SK-N-SH (cell line): ENCODE results near the gene AZU1. TPM values are rescaled to one million over a fixed set of nuclear protein-coding genes. Genes with fewer than 3 reads are reported as not detected.

Source experiments
- CTCF ChIA-PET: fragments of 300-600, 350-600 bp; formaldehyde crosslinking; extraction: SDS; loops from one replicate; lab custom pipeline; 2021; lab: Yijun Ruan, JAX
- POLR2A ChIA-PET: fragments of 350-600 bp; sonication (Branson Sonifier 250); formaldehyde crosslinking; extraction: SDS; loops from one replicate; lab custom pipeline; 2020; ENCODE audit warnings: antibody characterized with exemption, inconsistent platforms; lab: Yijun Ruan, JAX
- DNase-seq: peaks from one replicate; pipeline ENCODE4 v3.0.0; 2012
- H2AFZ ChIP-seq: fragments of 200-600 bp; sonication (generic); 2 replicates; pipeline ENCODE4 v1.8.1; 2016; ENCODE audit warnings: antibody characterized with exemption, mild to moderate bottlenecking, low read depth
- H3F3A ChIP-seq: fragments of 200-600 bp; sonication (generic); replicated peaks from 2 replicates; pipeline ENCODE3; 2016; ENCODE audit warnings: antibody characterized with exemption, mild to moderate bottlenecking; ENCODE audit not compliant: insufficient read depth
- H3K27ac ChIP-seq, 2 experiments: fragments of 200-500 bp in 1 of 2; fragments of 200-600 bp in 1 of 2; sonication (Bioruptor generic) in 1 of 2; sonication (generic), shearing (Covaris generic) in 1 of 2; 2 replicates each; pipeline versions ENCODE4 v1.5.1 to v1.6.1; 2014 to 2016; ENCODE audit warnings: low read depth in 2 of 2, inconsistent platforms in 1 of 2, low read length in 1 of 2, mild to moderate bottlenecking in 1 of 2, mixed read lengths in 1 of 2
- H3K27me3 ChIP-seq: fragments of 200-600 bp; sonication (generic), shearing (Covaris generic); 2 replicates; pipeline ENCODE4 v1.6.1; 2016; ENCODE audit warnings: mixed run types; ENCODE audit not compliant: insufficient read depth
- H3K36me3 ChIP-seq, 2 experiments: fragments of 200-500 bp in 1 of 2; fragments of 200-600 bp in 1 of 2; sonication (Bioruptor generic) in 1 of 2; sonication (generic) in 1 of 2; replicated peaks in 1 of 2; 2 replicates each; pipeline versions ENCODE3 to v1.5.1; 2014 to 2016; ENCODE audit warnings: low read length in 1 of 2, mild to moderate bottlenecking in 1 of 2; ENCODE audit not compliant: insufficient read depth in 2 of 2, control insufficient read depth in 1 of 2
- H3K4me1 ChIP-seq, 2 experiments: fragments of 200-500 bp in 1 of 2; fragments of 200-600 bp in 1 of 2; sonication (Bioruptor generic) in 1 of 2; sonication (generic), shearing (Covaris generic) in 1 of 2; 2 replicates each; pipeline versions ENCODE4 v1.5.1 to v1.6.1; 2014 to 2016; ENCODE audit warnings: low read depth in 1 of 2, low read length in 1 of 2, mixed run types in 1 of 2; ENCODE audit not compliant: insufficient read depth in 2 of 2, control insufficient read depth in 1 of 2
- H3K4me2 ChIP-seq: fragments of 200-600 bp; sonication (generic), shearing (Covaris generic); 2 replicates; pipeline ENCODE4 v1.6.1; 2017; ENCODE audit warnings: mixed run types
- H3K4me3 ChIP-seq, 2 experiments: fragments of 200-500 bp in 1 of 2; fragments of 200-600 bp in 1 of 2; sonication (Bioruptor generic) in 1 of 2; sonication (generic), shearing (Covaris generic) in 1 of 2; 2 replicates each; pipeline versions ENCODE4 v1.5.1 to v1.8.1; 2014 to 2016; ENCODE audit warnings: low read depth in 2 of 2, inconsistent platforms in 1 of 2, low read length in 1 of 2, mild to moderate bottlenecking in 1 of 2, mixed read lengths in 1 of 2, moderate library complexity in 1 of 2
- H3K79me2 ChIP-seq: fragments of 200-600 bp; sonication (generic); 2 replicates; pipeline ENCODE4 v1.8.1; 2017; ENCODE audit warnings: mild to moderate bottlenecking; ENCODE audit not compliant: insufficient read depth
- H3K9ac ChIP-seq: fragments of 200-600 bp; sonication (generic); 2 replicates; pipeline ENCODE4 v1.6.1; 2017; ENCODE audit warnings: mixed run types
- H3K9me2 ChIP-seq: fragments of 200-600 bp; sonication (generic); 2 replicates; pipeline ENCODE4 v1.6.1; 2017; ENCODE audit warnings: mixed run types
- H3K9me3 ChIP-seq: fragments of 200-600 bp; sonication (generic); 2 replicates; pipeline ENCODE4 v1.6.1; 2017; ENCODE audit warnings: mixed run types, mild to moderate bottlenecking, moderate library complexity
- H4K20me1 ChIP-seq: fragments of 200-600 bp; sonication (generic); 2 replicates; pipeline ENCODE4 v1.6.1; 2017; ENCODE audit warnings: mild to moderate bottlenecking, mixed run types; ENCODE audit not compliant: insufficient read depth
- ELF1 ChIP-seq: IDR thresholded peaks from 2 replicates; pipeline ENCODE4 v1.4.0; 2012
- EP300 ChIP-seq, 2 experiments: IDR thresholded peaks; 2 replicates each; pipeline versions ENCODE4 v1.4.0 to v1.6.1; 2012; ENCODE audit warnings: borderline replicate concordance in 1 of 2, low read depth in 1 of 2, low read length in 1 of 2
- FOXJ3 ChIP-seq: sonication (generic); formaldehyde crosslinking; IDR thresholded peaks from 2 replicates; pipeline ENCODE4 v1.5.1; 2020; ENCODE audit warnings: mild to moderate bottlenecking, missing genetic modification reagents
- GABPA ChIP-seq: IDR thresholded peaks from 2 replicates; pipeline ENCODE4 v1.4.0; 2012; ENCODE audit warnings: low read depth, mild to moderate bottlenecking
- JUND ChIP-seq: IDR thresholded peaks from 2 replicates; pipeline ENCODE4 v1.4.0; 2012
- POLR2AphosphoS5 ChIP-seq: IDR thresholded peaks from 2 replicates; pipeline ENCODE4 v1.6.1; 2012; ENCODE audit warnings: low read depth, low read length
- RAD21 ChIP-seq: IDR thresholded peaks from 2 replicates; pipeline ENCODE4 v1.6.1; 2012; ENCODE audit warnings: mild to moderate bottlenecking, low read length
- RCOR1 ChIP-seq: fragments of 150-350 bp; IDR thresholded peaks from 2 replicates; pipeline ENCODE4 v1.6.1; 2017; ENCODE audit warnings: antibody characterized with exemption, low read length
- RXRA ChIP-seq: IDR thresholded peaks from 2 replicates; pipeline ENCODE4 v1.4.0; 2012; ENCODE audit warnings: low read depth, mild to moderate bottlenecking, borderline replicate concordance
- SIN3A ChIP-seq: IDR thresholded peaks from 2 replicates; pipeline ENCODE4 v1.6.1; 2012; ENCODE audit warnings: low read depth, mild to moderate bottlenecking, low read length, moderate library complexity, borderline replicate concordance
- TEAD4 ChIP-seq: IDR thresholded peaks from 2 replicates; pipeline ENCODE4 v1.4.0; 2012; ENCODE audit warnings: mild to moderate bottlenecking, borderline replicate concordance; ENCODE audit not compliant: insufficient read depth
- YY1 ChIP-seq: IDR thresholded peaks from 2 replicates; pipeline ENCODE4 v1.4.0; 2012; ENCODE audit warnings: low read depth, mild to moderate bottlenecking
- WGBS: methylation state at CpG from one replicate; pipeline ENCODE4 v1.1.6; 2017; ENCODE audit warnings: low lambda C conversion rate; 5-methylcytosine and 5-hydroxymethylcytosine counted together
- polyA plus RNA-seq, 3 experiments: library from polyadenylated mRNA; depleted of rRNA; stranded (reverse); fragments of >200 nt; gene quantifications; 2 replicates each; pipeline ENCODE4 v1.2.3, GENCODE V29; 2012
- TF ChIP-seq, protein P1 (sequence below): IDR thresholded peaks from 2 replicates; pipeline ENCODE4 v1.4.0; 2012; ENCODE audit warnings: low read depth, borderline replicate concordance
- TF ChIP-seq, protein P2 (sequence below): IDR thresholded peaks from 2 replicates; pipeline ENCODE4; 2012
- TF ChIP-seq, protein P3 (sequence below): IDR thresholded peaks from 2 replicates; pipeline ENCODE4 v1.6.1; 2012; ENCODE audit warnings: mild to moderate bottlenecking, low read depth, low read length, moderate library complexity

The AZU1 gene
- polyA plus RNA-seq, 1 of the 3 experiments (the other 2 are of a cell fraction), result 0.15 TPM

DNA sequence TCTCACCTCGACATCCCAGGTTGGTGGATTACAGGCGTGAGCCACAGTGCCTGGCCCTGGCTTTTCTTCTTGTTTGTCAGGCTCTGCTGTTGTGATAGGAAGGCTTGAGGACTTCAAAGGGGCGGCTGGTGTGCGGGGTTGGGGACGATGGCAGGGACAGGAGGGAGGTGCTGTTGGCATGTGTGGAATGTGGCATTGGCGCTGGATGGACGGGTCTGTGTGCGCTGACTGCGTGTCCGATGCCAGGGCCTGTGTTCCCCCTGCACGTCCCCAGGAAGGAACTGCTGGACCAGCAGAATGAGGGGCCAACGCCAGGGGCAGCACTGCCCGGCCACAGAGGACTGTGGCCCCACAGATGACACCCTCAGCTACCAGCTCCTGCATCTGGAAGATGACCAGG is 43.1 kb upstream of the AZU1 start:
- Histone ChIP-seq H3K9me2 (no peaks in the 10 kb centered on the region), H3K4me1 (peaks cover 6 to 10% of the 10 kb centered on the region in 2 experiments; a peak in 1 of 4 replicates), H3K27ac (no peak overlapping the region), H3K4me2 (no peak overlapping the region), H3K36me3 (no peaks in the 10 kb centered on the region), H3K9ac (no peak overlapping the region), H3F3A (no peaks in the 10 kb centered on the region), H4K20me1 (no peaks in the 10 kb centered on the region), H3K9me3 (no peaks in the 10 kb centered on the region), H2AFZ (no peak overlapping the region), H3K27me3 (no peaks in the 10 kb centered on the region), H3K79me2 (no peaks in the 10 kb centered on the region), H3K4me3 (no peak overlapping the region)
- ChIA-PET CTCF (interaction anchor here (1.0 to 1.2 kb wide), 2 partner anchors 54 to 72 kb away, joined by 3 read pairs; no protein-coding TSS in a partner anchor), POLR2A (interaction anchor here (0.6 kb wide), 1 partner anchor 9 kb away, joined by 5 read pairs; no protein-coding TSS in a partner anchor)
- no peak for TF ChIP-seq TEAD4
- no peak for TF ChIP-seq POLR2AphosphoS5
- TF ChIP-seq YY1, result no peak
- TF ChIP-seq, protein P1, sequence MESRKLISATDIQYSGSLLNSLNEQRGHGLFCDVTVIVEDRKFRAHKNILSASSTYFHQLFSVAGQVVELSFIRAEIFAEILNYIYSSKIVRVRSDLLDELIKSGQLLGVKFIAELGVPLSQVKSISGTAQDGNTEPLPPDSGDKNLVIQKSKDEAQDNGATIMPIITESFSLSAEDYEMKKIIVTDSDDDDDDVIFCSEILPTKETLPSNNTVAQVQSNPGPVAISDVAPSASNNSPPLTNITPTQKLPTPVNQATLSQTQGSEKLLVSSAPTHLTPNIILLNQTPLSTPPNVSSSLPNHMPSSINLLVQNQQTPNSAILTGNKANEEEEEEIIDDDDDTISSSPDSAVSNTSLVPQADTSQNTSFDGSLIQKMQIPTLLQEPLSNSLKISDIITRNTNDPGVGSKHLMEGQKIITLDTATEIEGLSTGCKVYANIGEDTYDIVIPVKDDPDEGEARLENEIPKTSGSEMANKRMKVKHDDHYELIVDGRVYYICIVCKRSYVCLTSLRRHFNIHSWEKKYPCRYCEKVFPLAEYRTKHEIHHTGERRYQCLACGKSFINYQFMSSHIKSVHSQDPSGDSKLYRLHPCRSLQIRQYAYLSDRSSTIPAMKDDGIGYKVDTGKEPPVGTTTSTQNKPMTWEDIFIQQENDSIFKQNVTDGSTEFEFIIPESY, result no peak
- no peak for TF ChIP-seq GABPA
- TF ChIP-seq JUND, result no peak
- TF ChIP-seq, protein P2, sequence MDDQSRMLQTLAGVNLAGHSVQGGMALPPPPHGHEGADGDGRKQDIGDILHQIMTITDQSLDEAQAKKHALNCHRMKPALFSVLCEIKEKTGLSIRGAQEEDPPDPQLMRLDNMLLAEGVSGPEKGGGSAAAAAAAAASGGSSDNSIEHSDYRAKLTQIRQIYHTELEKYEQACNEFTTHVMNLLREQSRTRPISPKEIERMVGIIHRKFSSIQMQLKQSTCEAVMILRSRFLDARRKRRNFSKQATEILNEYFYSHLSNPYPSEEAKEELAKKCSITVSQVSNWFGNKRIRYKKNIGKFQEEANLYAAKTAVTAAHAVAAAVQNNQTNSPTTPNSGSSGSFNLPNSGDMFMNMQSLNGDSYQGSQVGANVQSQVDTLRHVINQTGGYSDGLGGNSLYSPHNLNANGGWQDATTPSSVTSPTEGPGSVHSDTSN, result no peak
- TF ChIP-seq RXRA, result no peak
- no peak for TF ChIP-seq RAD21
- no peak for TF ChIP-seq FOXJ3
- no peak for TF ChIP-seq EP300 (IDR thresholded peaks at IDR 0.05; ENCODE audit: borderline replicate concordance in 1 of 2, low read depth in 1 of 2, low read length in 1 of 2)
- TF ChIP-seq ELF1, result no peak
- TF ChIP-seq RCOR1, result no peak
- TF ChIP-seq SIN3A, result no peak
- TF ChIP-seq, protein P3, sequence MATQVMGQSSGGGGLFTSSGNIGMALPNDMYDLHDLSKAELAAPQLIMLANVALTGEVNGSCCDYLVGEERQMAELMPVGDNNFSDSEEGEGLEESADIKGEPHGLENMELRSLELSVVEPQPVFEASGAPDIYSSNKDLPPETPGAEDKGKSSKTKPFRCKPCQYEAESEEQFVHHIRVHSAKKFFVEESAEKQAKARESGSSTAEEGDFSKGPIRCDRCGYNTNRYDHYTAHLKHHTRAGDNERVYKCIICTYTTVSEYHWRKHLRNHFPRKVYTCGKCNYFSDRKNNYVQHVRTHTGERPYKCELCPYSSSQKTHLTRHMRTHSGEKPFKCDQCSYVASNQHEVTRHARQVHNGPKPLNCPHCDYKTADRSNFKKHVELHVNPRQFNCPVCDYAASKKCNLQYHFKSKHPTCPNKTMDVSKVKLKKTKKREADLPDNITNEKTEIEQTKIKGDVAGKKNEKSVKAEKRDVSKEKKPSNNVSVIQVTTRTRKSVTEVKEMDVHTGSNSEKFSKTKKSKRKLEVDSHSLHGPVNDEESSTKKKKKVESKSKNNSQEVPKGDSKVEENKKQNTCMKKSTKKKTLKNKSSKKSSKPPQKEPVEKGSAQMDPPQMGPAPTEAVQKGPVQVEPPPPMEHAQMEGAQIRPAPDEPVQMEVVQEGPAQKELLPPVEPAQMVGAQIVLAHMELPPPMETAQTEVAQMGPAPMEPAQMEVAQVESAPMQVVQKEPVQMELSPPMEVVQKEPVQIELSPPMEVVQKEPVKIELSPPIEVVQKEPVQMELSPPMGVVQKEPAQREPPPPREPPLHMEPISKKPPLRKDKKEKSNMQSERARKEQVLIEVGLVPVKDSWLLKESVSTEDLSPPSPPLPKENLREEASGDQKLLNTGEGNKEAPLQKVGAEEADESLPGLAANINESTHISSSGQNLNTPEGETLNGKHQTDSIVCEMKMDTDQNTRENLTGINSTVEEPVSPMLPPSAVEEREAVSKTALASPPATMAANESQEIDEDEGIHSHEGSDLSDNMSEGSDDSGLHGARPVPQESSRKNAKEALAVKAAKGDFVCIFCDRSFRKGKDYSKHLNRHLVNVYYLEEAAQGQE, result no peak
- 79% methylated on average over 11 of the region's 13 CpGs for WGBS
- no peak for DNase-seq
